HG02678 (cell line): ENCODE measurements around the gene MYCBP2.
"Not testable (repeated sequence)": the region's sequence is repeated elsewhere in the genome, so short reads cannot be mapped to it uniquely, and the experiment has no call there.

Source experiments
- ATAC-seq: cut with Tn5 transposase; IDR thresholded peaks from one replicate; pipeline ENCODE4 v1.9.1; 2021; ENCODE audit warnings: mild to moderate bottlenecking, moderate library complexity; ENCODE audit not compliant: unreplicated experiment

The MYCBP2 gene

GRCh38 chr13:77034881-77035280 lies 292.0 kb downstream of the MYCBP2 start:
- ATAC-seq: no peak

GRCh38 chr13:77033717-77034302 lies 293.1 kb downstream of the MYCBP2 start:
- ATAC-seq: no peak

GRCh38 chr13:77031656-77032243 lies 295.1 kb downstream of the MYCBP2 start:
- ATAC-seq: no peak

GRCh38 chr13:77029436-77029835 lies 297.5 kb downstream of the MYCBP2 start:
- no peak for ATAC-seq

- no peak for ATAC-seq
These were observed 298.7 kb downstream of the MYCBP2 start for GRCh38 chr13:77028202-77028601.

- peak; percentile 58 for ATAC-seq
These were observed 299.9 kb downstream of the MYCBP2 start, which contains the start of gene FBXL3 for GRCh38 chr13:77026861-77027621. FBXL3 (minus strand) TSS chr13:77027159; CDS start chr13:77021860, 5,299 bp downstream.

- ATAC-seq: peak; percentile 57
These were observed 300.5 kb downstream of the MYCBP2 start for GRCh38 chr13:77026255-77026860.

- no peak for ATAC-seq
These were observed 304.6 kb downstream of the MYCBP2 start for GRCh38 chr13:77022341-77022740.

- no peak for ATAC-seq
These were observed 307.1 kb downstream of the MYCBP2 start for GRCh38 chr13:77019756-77020155.

GRCh38 chr13:77016888-77017623 lies 309.8 kb downstream of the MYCBP2 start:
- ATAC-seq: no peak

- ATAC-seq: no peak
These were observed 310.6 kb downstream of the MYCBP2 start for GRCh38 chr13:77016251-77016812.

- no peak for ATAC-seq
These were observed 311.8 kb downstream of the MYCBP2 start for GRCh38 chr13:77014906-77015685.

GRCh38 chr13:77013853-77014542 lies 312.9 kb downstream of the MYCBP2 start:
- ATAC-seq: no peak

GRCh38 chr13:77009719-77010118 lies 317.2 kb downstream of the MYCBP2 start:
- ATAC-seq: not testable (repeated sequence)

GRCh38 chr13:77009011-77009410 lies 317.9 kb downstream of the MYCBP2 start:
- no peak for ATAC-seq

- not testable (repeated sequence) for ATAC-seq
These were observed 318.6 kb downstream of the MYCBP2 start for GRCh38 chr13:77008337-77008736.

- ATAC-seq: no peak
These were observed 324.2 kb downstream of the MYCBP2 start for GRCh38 chr13:77002590-77003190.

GRCh38 chr13:77001963-77002587 lies 324.8 kb downstream of the MYCBP2 start:
- ATAC-seq: no peak
